Measurements from ENCODE around the gene SLCO4A1. TPM values are rescaled to one million over a fixed set of nuclear protein-coding genes. Genes with fewer than 3 reads are reported as not detected.

The SLCO4A1 gene
- total and polyA plus RNA-seq, 2 of the 4 experiments (the other 2 are of a cell fraction), result 0.72 to 1.1 TPM

GRCh38 chr20:62661647-62662046 lies 19.3 kb downstream of the SLCO4A1 start:
- TF ChIP-seq FOS (IDR thresholded peaks at IDR 0.05; ENCODE audit: low read depth, low read length), result no peak
- TF ChIP-seq CEBPB (IDR thresholded peaks at IDR 0.05; ENCODE audit: low read depth, low read length), result no peak
- no peak for TF ChIP-seq RAD21 (IDR thresholded peaks at IDR 0.05; ENCODE audit: low read length)
- TF ChIP-seq MAFK (IDR thresholded peaks at IDR 0.05; ENCODE audit: low read depth, low read length), result no peak
- no peak for TF ChIP-seq POLR2A (IDR thresholded peaks at IDR 0.05; ENCODE audit: low read depth, low read length)
- no peak for TF ChIP-seq MXI1 (IDR thresholded peaks at IDR 0.05; ENCODE audit: borderline replicate concordance, low read depth, low read length)
- H4K20me1 ChIP-seq (ENCODE audit: insufficient read depth, low read length), result no peaks in the 10 kb centered on the region; the same call in 1 of the 2 replicates
- no peak overlapping the region for H3K14ac ChIP-seq (replicated peaks; ENCODE audit: low read depth, low read length)
- H3K18ac ChIP-seq (ENCODE audit: low read depth, low read length), result no peak overlapping the region
- no TSS peak for BruUV-seq (replicated peaks)
- H3K56ac ChIP-seq (ENCODE audit: extremely low read depth, insufficient read depth, low read length), result no peak overlapping the region
- dilution Hi-C loops (cut with HindIII; ENCODE audit: low sequenced_read_pairs, unreplicated experiment) (no loop called here), in situ Hi-C loops (cut with MboI; ENCODE audit: low sequenced_read_pairs) (no loop called here), intact Hi-C loops (cut with micrococcal nuclease) (no loop called here)
- peak overlapping the region; percentile 90 for H2AK5ac ChIP-seq (ENCODE audit: low read depth, low read length)
- 0 out of 2 replicates have a peak overlapping the region, but pooled peaks have one; percentile 18 for H2BK20ac ChIP-seq (ENCODE audit: low read depth, low read length)
- no peak overlapping the region for H4K5ac ChIP-seq (ENCODE audit: low read depth, low read length)
- no peak overlapping the region for H3K4me3 ChIP-seq (ENCODE audit: insufficient read depth, low read depth, low read length)
- ATAC-seq (ENCODE audit: low read depth) (no peak), DNase-seq (no peak)
- 62% methylated on average over 8 of the region's 11 CpGs; no CpG with 5 or more reads in 1 of the 2 experiments for WGBS, 2 experiments (ENCODE audit: extremely low coverage in 2 of 2, insufficient read length in 1 of 2)
- H2AFZ ChIP-seq (replicated peaks; ENCODE audit: low read length, poor library complexity), result peak overlapping the region; percentile 8
- no peaks in the 10 kb centered on the region for H3K27me3 ChIP-seq (ENCODE audit: control insufficient read depth, insufficient read depth, low read length)
- no peak overlapping the region for H4K8ac ChIP-seq (ENCODE audit: low read depth in 2 of 2, low read length in 2 of 2)
- no peak overlapping the region for H4K91ac ChIP-seq (ENCODE audit: insufficient read depth, low read depth, low read length)
- H3K9me3 ChIP-seq (ENCODE audit: control insufficient read depth, insufficient read depth, low read length), result no peaks in the 10 kb centered on the region
- H3K9ac ChIP-seq (ENCODE audit: low read depth, low read length), result no peak overlapping the region
- no peak overlapping the region for H3K27ac ChIP-seq (ENCODE audit: insufficient read depth, low read length)
- H2AK9ac ChIP-seq (replicated peaks; ENCODE audit: low read depth, low read length, poor library complexity), result peak overlapping the region; percentile 47
- H2BK120ac ChIP-seq (ENCODE audit: low read depth, low read length), result 0 out of 2 replicates have a peak overlapping the region, but pooled peaks have one; percentile 40
- no peak overlapping the region for H2BK15ac ChIP-seq (ENCODE audit: low read depth, low read length)
- H3K4me2 ChIP-seq (ENCODE audit: low read depth, low read length), result no peak overlapping the region
- ChIA-PET POLR2A (ENCODE audit: unreplicated experiment) (no interaction called here), CTCF (no interaction called here)
- H3K23ac ChIP-seq (ENCODE audit: low read depth, low read length), result no peak overlapping the region
- H3K4me1 ChIP-seq (ENCODE audit: control insufficient read depth, insufficient read depth, low read length), result peaks cover 5% of the 10 kb centered on the region
- H3K36me3 ChIP-seq (ENCODE audit: control insufficient read depth, insufficient read depth, low read length), result no peaks in the 10 kb centered on the region
- H3K79me1 ChIP-seq (ENCODE audit: low read depth in 1 of 2, low read length in 2 of 2), result no peaks in the 10 kb centered on the region
- H2BK5ac ChIP-seq (ENCODE audit: low read depth, low read length, poor library complexity, severe bottlenecking), result no peak overlapping the region
- no peaks in the 10 kb centered on the region for H3K9me1 ChIP-seq (ENCODE audit: insufficient read depth, low read length)
- H3K4ac ChIP-seq (ENCODE audit: low read depth, low read length), result peak overlapping the region; percentile 8; the same call in 1 of the 2 replicates

All from IMR-90 (cell line).